Memory B cell (primary cell): ENCODE results near the gene KRT39.
"Not testable (repeated sequence)": the region's sequence is repeated elsewhere in the genome, so short reads cannot be mapped to it uniquely, and the experiment has no call there.

ENCODE experiments used
- ATAC-seq: fragments of 150-1000 bp; cut with Tn5 transposase; 2 replicates; pipeline ENCODE4 v1.10.0; 2021; ENCODE audit warnings: low read depth, mild to moderate bottlenecking, moderate library complexity
- DNase-seq, 2 donors: peaks; one replicate each; pipeline ENCODE4 v3.0.0; 2022; ENCODE audit warnings: low spot score in 2 of 2
- H3K27ac Mint-ChIP-seq: one replicate; pipeline ENCODE4 v1.8.0; 2022; ENCODE audit warnings: mild to moderate bottlenecking, moderate library complexity, mixed read lengths
- H3K27me3 Mint-ChIP-seq: one replicate; pipeline ENCODE4 v1.8.0; 2022; ENCODE audit warnings: mixed read lengths
- H3K36me3 Mint-ChIP-seq: one replicate; pipeline ENCODE4 v1.8.0; 2022; ENCODE audit warnings: mild to moderate bottlenecking, mixed read lengths
- H3K4me1 Mint-ChIP-seq: one replicate; pipeline ENCODE4 v1.8.0; 2022; ENCODE audit warnings: mixed read lengths
- H3K4me3 Mint-ChIP-seq: one replicate; pipeline ENCODE4 v1.8.0; 2022; ENCODE audit warnings: mild to moderate bottlenecking, moderate library complexity, mixed read lengths
- H3K9me3 Mint-ChIP-seq: one replicate; pipeline ENCODE4 v1.8.0; 2022; ENCODE audit warnings: mixed read lengths

Gene KRT39

DNA sequence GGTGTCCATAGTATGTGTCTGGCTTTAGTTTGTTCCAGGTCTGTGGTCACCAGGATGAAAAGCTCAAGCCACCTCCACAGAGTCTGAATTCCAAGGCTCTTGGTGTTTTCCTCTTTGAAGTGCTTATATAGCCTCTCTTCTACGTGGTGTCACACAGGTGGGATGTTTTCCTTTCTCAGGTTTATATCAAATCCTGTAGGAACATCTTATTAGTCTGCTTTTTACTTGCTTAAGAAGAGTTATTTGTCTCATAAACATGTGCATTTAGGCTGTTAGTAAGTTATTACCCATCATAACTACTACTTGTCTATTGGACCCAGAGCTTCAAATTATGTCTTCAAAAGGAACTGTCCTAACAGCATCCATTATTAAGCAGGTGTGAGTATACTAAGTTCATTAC is at the start of gene KRT39:
Gene KRT39 (minus strand): TSS at position 101 of the 400 bp plus-strand sequence. CDS start 92 bp downstream, at position 9.
- DNase-seq (no peak), ATAC-seq (no peak)
- peaks cover 1% of the 10 kb centered on the region for H3K9me3 Mint-ChIP-seq
- no peak within 1 kb of the TSS for H3K4me3 Mint-ChIP-seq
- peaks cover 1% of the 10 kb centered on the region for H3K27me3 Mint-ChIP-seq
- H3K27ac Mint-ChIP-seq: no peak within 1 kb of the TSS
- H3K36me3 Mint-ChIP-seq: no peaks in the 10 kb centered on the region
- peaks cover 3% of the 10 kb centered on the region for H3K4me1 Mint-ChIP-seq

- Mint-ChIP-seq H3K4me1 (peaks cover 2% of the 10 kb centered on the region), H3K27me3 (peaks cover 12% of the 10 kb centered on the region), H3K9me3 (no peaks in the 10 kb centered on the region), H3K27ac (no peak overlapping the region), H3K4me3 (no peak overlapping the region), H3K36me3 (no peaks in the 10 kb centered on the region)
- no peak for ATAC-seq
- DNase-seq: no peak
These were observed 48.7 kb upstream of the KRT39 start for GRCh38 chr17:41015454-41015853.

DNA sequence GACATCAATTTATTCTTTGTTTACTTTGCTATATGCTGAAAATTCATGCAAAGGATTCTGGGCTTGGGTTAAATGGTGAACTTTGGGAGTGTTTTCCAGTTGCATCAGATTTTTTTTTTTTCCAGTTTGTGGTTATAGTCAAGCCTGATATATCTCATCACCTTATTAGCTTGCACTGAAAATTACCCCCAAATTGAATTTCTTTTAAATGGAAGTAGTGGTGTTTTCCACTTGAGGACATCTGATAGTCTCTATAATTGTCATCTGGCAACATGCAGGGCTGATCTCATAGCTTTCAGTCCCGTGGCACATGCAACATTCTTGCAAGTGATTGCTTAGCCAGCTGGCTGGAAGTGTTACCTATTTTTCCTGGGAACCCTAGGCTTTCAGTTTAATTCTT is 46.9 kb upstream of the KRT39 start:
- Mint-ChIP-seq H3K9me3 (no peaks in the 10 kb centered on the region), H3K4me1 (peaks cover 2% of the 10 kb centered on the region), H3K36me3 (no peaks in the 10 kb centered on the region), H3K27ac (no peak overlapping the region), H3K27me3 (peaks cover 14% of the 10 kb centered on the region), H3K4me3 (no peak overlapping the region)
- DNase-seq (no peak), ATAC-seq (no peak)

- ATAC-seq: no peak
- no peaks in the 10 kb centered on the region for H3K36me3 Mint-ChIP-seq
- no peaks in the 10 kb centered on the region for H3K9me3 Mint-ChIP-seq
- peaks cover 2% of the 10 kb centered on the region for H3K4me1 Mint-ChIP-seq
- no peak for DNase-seq
- peaks cover 14% of the 10 kb centered on the region for H3K27me3 Mint-ChIP-seq
- no peak overlapping the region for H3K27ac Mint-ChIP-seq
- no peak overlapping the region for H3K4me3 Mint-ChIP-seq
These were observed 46.4 kb upstream of the KRT39 start for GRCh38 chr17:41013181-41013580.

DNA sequence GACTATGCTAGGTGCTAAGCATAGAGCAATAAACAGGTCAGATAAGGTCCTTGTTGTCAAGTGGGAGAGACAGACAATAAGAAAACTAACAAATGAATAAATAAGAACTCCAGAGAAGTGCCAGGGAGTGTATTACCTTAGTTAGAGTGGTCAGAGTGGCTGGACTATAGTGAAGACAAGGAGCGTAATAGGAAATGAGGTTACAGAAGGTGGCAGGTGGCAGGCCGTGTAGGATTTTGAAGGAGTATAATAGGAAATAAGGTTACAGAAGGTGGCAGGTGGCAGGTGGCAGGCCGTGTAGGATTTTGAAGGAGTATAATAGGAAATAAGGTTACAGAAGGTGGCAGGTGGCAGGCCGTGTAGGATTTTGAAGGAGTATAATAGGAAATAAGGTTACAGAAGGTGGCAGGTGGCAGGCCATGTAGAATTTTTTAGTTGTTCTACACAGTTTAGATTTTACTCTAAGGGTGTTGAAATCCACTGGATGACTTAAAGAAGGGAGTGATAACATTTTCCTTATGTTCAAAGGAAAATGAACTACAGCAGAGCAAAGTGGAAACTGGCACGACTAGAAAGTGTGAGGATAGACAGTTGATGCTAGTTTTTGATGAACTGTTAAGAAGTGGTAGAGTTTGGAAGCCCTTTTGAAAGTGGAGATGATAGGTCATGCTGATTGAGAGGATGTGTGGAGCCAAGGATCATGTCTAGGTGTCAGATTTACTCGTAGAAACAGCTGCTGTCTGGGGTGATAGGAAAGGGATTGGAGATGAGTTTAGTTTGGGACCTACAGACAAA is 45.8 kb upstream of the KRT39 start:
- Mint-ChIP-seq H3K27me3 (peaks cover 12% of the 10 kb centered on the region), H3K4me1 (peaks cover 2% of the 10 kb centered on the region), H3K9me3 (no peaks in the 10 kb centered on the region), H3K4me3 (no peak overlapping the region), H3K36me3 (no peaks in the 10 kb centered on the region), H3K27ac (no peak overlapping the region)
- ATAC-seq (no peak), DNase-seq (no peak)

GRCh38 chr17:41010441-41010840 is 43.7 kb upstream of the KRT39 start:
- Mint-ChIP-seq H3K27ac (no peak overlapping the region), H3K27me3 (peaks cover 10% of the 10 kb centered on the region), H3K9me3 (no peaks in the 10 kb centered on the region), H3K36me3 (no peaks in the 10 kb centered on the region), H3K4me1 (no peaks in the 10 kb centered on the region), H3K4me3 (no peak overlapping the region)
- DNase-seq: no peak
- ATAC-seq: no peak

DNA sequence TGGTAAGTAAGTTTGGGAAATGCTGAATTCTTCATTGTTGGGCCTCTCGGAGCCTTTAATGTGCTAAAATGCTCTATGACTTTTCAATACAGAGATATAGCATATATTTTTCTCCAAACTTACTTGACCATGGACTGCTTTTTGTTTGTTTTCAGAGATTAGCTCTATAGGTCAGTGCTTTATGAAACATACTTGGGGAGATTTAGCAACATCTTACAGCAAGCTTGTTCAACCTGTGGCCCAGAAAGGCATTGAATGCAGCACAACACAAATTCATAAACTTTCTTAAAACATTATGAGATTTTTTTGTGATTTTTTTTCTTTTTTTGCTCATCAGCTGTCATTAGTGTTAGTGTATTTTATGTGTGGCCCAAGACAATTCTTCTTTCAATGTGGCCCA is 43.2 kb upstream of the KRT39 start:
- Mint-ChIP-seq H3K4me3 (no peak overlapping the region), H3K27me3 (peaks cover 9% of the 10 kb centered on the region), H3K36me3 (no peaks in the 10 kb centered on the region), H3K9me3 (no peaks in the 10 kb centered on the region), H3K4me1 (no peaks in the 10 kb centered on the region), H3K27ac (no peak overlapping the region)
- no peak for DNase-seq
- no peak for ATAC-seq

GRCh38 chr17:41009301-41009760 is 42.6 kb upstream of the KRT39 start:
- H3K9me3 Mint-ChIP-seq: no peaks in the 10 kb centered on the region
- H3K36me3 Mint-ChIP-seq: no peaks in the 10 kb centered on the region
- peaks cover 9% of the 10 kb centered on the region for H3K27me3 Mint-ChIP-seq
- no peaks in the 10 kb centered on the region for H3K4me1 Mint-ChIP-seq
- no peak for DNase-seq
- H3K4me3 Mint-ChIP-seq: no peak overlapping the region
- no peak for ATAC-seq
- no peak overlapping the region for H3K27ac Mint-ChIP-seq

- no peak within 1 kb of the TSS for H3K27ac Mint-ChIP-seq
- no peaks in the 10 kb centered on the region for H3K36me3 Mint-ChIP-seq
- peaks cover 10% of the 10 kb centered on the region for H3K27me3 Mint-ChIP-seq
- no peak for DNase-seq
- H3K4me3 Mint-ChIP-seq: no peak within 1 kb of the TSS
- ATAC-seq: no peak
- no peaks in the 10 kb centered on the region for H3K9me3 Mint-ChIP-seq
- no peaks in the 10 kb centered on the region for H3K4me1 Mint-ChIP-seq
These were observed 42.1 kb upstream of the KRT39 start, which contains the start of gene KRTAP3-1 for GRCh38 chr17:41008811-41009210. Gene KRTAP3-1, minus strand, starts transcription at chr17:41009128. Its CDS starts 54 bp downstream, at chr17:41009074.

DNA sequence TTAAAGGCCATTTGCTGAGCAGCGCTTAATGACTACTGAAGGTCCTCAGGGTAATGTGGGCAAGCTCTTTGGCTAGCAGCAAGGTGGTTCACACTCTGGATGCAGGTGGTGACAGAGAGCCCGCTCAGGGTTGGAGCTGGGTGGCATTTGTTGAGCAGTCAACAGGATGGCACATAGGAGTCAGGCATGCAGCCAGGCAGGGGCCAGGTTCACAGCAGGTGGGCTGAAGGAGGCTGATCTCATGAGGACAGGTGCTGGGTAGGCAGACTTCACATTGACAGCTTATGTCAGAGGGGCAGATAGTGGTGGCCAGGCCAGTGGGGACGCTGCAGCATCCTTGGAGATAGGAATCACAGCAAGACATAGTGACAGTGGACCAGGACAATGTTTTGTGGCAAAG is 37.6 kb upstream of the KRT39 start:
- ATAC-seq (no peak), DNase-seq (no peak)
- H3K36me3 Mint-ChIP-seq: no peaks in the 10 kb centered on the region
- H3K4me3 Mint-ChIP-seq: no peak overlapping the region
- no peaks in the 10 kb centered on the region for H3K4me1 Mint-ChIP-seq
- H3K27ac Mint-ChIP-seq: no peak overlapping the region
- peaks cover 12% of the 10 kb centered on the region for H3K27me3 Mint-ChIP-seq
- H3K9me3 Mint-ChIP-seq: no peaks in the 10 kb centered on the region

GRCh38 chr17:41003926-41004325 is 37.2 kb upstream of the KRT39 start:
- H3K27me3 Mint-ChIP-seq: peaks cover 13% of the 10 kb centered on the region
- no peaks in the 10 kb centered on the region for H3K36me3 Mint-ChIP-seq
- H3K4me1 Mint-ChIP-seq: no peaks in the 10 kb centered on the region
- H3K9me3 Mint-ChIP-seq: no peaks in the 10 kb centered on the region
- no peak overlapping the region for H3K4me3 Mint-ChIP-seq
- ATAC-seq (no peak), DNase-seq (no peak)
- H3K27ac Mint-ChIP-seq: no peak overlapping the region

GRCh38 chr17:41002814-41003213 is 36.1 kb upstream of the KRT39 start:
- Mint-ChIP-seq H3K27me3 (peaks cover 12% of the 10 kb centered on the region), H3K4me3 (no peak overlapping the region), H3K9me3 (no peaks in the 10 kb centered on the region), H3K27ac (no peak overlapping the region), H3K36me3 (no peaks in the 10 kb centered on the region), H3K4me1 (no peaks in the 10 kb centered on the region)
- DNase-seq (no peak), ATAC-seq (no peak)

GRCh38 chr17:41001795-41002194 is 35.0 kb upstream of the KRT39 start:
- no peaks in the 10 kb centered on the region for H3K36me3 Mint-ChIP-seq
- no peak overlapping the region for H3K27ac Mint-ChIP-seq
- no peak overlapping the region for H3K4me3 Mint-ChIP-seq
- no peak for DNase-seq
- no peak for ATAC-seq
- H3K4me1 Mint-ChIP-seq: no peaks in the 10 kb centered on the region
- no peaks in the 10 kb centered on the region for H3K9me3 Mint-ChIP-seq
- H3K27me3 Mint-ChIP-seq: peaks cover 17% of the 10 kb centered on the region

DNA sequence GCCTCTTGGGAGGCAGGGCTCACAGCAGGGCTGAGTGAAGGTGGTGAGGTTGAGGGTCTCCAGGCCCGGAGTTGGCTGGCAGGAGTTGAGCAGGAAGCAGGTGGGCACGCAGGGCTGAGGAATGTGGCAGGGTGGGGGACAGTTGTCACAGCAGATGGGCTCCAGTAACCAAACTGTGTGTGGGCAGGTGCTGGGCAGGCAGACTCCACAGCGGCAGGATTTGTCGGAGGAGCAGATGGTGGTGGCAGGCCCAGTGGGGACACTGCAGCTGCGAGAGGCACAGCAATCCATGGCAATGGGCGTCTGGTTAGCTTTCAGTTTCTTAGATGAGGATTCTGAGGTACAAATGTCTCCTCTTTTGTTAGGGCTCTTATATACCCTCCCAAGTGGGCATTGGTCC is 32.8 kb upstream of the KRT39 start, which contains the start of gene KRTAP3-2:
Gene KRTAP3-2 (minus strand): TSS at position 344 of the 400 bp plus-strand sequence. CDS start 53 bp downstream, at position 291.
- H3K4me1 Mint-ChIP-seq, DNase-seq, H3K9me3 Mint-ChIP-seq, H3K36me3 Mint-ChIP-seq, H3K4me3 Mint-ChIP-seq, H3K27ac Mint-ChIP-seq, ATAC-seq: not testable (repeated sequence)
- H3K27me3 Mint-ChIP-seq: peaks cover 15% of the 10 kb centered on the region

- Mint-ChIP-seq H3K36me3 (no peaks in the 10 kb centered on the region), H3K4me3 (no peak overlapping the region), H3K4me1 (no peaks in the 10 kb centered on the region), H3K27me3 (peaks cover 13% of the 10 kb centered on the region), H3K27ac (no peak overlapping the region), H3K9me3 (no peaks in the 10 kb centered on the region)
- DNase-seq (no peak), ATAC-seq (no peak)
These were observed 30.6 kb upstream of the KRT39 start for GRCh38 chr17:40997361-40997760.
